GM10847 (cell line): Measurements from ENCODE around the gene SETBP1.

Source experiments
- POLR2A ChIP-seq: IDR thresholded peaks from 2 replicates; pipeline ENCODE4 v1.6.1; 2011; ENCODE audit not compliant: insufficient read length; ENCODE audit errors: extremely low read depth

The SETBP1 gene

DNA sequence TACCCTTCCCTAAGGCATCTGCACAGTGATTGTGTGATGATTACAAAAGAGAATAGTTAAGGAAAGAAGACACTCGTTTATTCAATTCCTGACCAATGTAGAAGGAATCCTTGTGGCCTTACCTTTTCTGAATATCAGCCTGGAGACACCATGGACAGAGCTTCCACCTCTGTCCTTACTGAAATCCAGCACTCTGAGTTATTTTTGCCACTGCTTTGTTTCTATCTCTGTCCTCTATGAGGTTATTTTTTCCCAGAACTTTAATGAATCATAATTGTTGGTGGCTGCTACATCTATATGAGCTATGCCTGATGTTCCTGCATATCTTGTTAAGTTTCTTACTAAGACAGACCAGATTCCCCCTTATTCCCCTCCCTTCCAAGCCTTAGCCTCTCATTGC lies 275.1 kb downstream of the SETBP1 start:
- no peak for TF ChIP-seq POLR2A

DNA sequence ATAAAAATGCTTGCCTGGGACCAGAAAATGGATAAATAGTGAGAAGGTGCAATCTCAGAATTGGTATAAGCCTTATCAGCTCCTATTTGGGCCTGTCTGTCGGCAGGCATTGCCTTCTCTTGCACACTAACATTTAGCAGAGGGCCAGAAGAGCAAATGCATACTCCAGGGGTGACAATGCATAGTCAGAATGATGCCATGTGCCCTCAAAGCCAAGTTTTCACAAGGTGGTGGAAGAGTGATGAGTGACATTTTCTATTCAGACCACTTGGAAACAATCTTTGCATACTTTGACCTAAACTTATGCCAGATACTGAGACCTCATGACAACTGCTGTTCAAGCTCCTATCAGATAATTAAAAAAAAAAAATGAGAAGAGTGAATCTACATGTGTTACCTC lies 276.3 kb downstream of the SETBP1 start:
- no peak for TF ChIP-seq POLR2A

DNA sequence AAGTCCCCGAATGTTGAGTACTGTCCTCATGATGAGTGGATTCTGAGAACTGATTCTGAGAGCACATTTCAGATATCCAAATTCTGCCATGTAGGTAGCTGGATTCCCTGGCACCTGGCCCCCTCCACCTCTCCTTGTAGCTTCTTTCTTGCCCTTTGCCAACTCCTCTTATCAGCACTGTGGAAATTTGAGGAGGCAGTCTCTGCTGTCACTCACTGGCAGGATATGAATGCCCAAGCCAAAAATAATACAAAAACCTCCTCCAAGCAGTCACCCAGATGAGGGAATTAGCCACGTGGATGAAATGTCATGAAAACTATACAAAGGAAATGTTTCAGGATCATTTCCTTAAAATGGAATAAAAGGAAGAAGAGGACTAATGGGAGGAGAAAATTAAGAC lies 276.8 kb downstream of the SETBP1 start:
- no peak for TF ChIP-seq POLR2A

DNA sequence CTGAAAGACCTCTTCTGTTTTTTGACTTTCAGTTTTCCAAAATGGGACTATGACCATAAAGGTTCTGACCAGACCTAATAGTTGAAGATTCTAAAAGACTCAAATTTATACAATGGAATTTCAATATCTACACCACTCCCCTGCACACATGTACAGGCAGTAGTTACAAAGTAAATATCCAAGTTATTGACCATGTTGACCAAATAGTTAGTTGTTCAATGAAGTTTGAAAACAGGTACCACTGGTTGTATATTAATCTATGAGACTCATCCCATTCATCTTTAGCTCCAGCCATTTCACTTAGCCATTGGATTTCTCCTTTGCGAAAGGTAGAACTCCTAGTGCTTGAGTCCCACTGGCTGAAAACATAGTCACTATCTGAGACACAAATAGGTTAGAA lies 277.4 kb downstream of the SETBP1 start:
- no peak for TF ChIP-seq POLR2A

DNA sequence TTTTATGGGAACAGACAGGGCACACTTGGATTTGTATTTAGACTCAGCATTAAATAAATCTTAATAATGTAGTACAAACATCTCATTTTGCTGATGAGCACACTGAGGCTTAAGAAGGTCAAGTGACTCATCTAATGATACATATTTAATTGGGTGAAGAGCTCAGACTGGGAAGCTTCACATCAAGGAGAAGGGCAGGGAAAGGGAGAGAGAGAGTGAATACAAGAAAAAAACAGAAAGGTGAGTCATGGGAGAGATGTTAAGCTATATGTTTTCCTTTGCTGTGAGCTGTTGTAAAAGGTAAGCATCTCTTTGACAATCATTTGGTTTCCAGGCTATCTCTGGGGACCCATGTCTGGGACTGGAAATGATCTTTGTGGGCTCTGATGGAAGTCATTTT lies 277.8 kb downstream of the SETBP1 start:
- no peak for TF ChIP-seq POLR2A

DNA sequence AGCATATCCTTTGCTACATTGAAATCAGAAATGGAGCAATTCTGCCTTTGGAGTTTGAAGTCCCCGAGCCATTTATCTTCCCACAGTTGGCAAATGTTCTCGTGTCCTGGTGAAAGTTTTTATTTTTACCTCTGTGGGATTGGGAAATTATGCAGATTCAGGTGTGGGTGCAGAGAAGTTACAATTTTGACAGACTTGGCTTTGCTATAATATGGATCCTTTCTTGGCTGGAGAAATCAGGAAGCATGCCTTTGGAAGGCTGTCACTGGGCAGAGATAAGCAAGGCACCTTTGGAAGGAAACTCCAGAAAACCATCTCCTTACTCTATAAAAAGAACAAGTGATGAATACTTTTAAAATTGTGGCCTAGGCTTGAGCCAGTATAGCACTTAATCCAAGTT lies 278.3 kb downstream of the SETBP1 start:
- no peak for TF ChIP-seq POLR2A

DNA sequence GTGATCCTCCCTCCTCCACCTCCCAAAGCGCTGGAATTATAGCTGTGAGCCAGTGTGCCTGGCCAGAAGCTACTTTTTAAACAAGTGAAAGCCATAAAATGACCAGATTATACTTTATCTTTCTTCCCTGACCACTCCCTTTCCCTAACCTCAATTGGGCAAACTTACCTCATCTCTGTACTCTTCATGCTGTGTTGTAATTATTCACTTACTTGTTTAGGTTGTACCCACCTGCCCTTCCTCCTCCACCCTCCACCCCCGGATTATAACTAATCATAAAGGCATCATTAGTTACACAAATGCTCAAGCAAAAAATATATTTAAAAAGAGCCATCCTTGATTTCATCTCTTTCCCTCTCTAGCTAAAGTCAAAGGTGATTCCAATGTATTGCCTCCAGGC lies 279.9 kb downstream of the SETBP1 start:
- no peak for TF ChIP-seq POLR2A

DNA sequence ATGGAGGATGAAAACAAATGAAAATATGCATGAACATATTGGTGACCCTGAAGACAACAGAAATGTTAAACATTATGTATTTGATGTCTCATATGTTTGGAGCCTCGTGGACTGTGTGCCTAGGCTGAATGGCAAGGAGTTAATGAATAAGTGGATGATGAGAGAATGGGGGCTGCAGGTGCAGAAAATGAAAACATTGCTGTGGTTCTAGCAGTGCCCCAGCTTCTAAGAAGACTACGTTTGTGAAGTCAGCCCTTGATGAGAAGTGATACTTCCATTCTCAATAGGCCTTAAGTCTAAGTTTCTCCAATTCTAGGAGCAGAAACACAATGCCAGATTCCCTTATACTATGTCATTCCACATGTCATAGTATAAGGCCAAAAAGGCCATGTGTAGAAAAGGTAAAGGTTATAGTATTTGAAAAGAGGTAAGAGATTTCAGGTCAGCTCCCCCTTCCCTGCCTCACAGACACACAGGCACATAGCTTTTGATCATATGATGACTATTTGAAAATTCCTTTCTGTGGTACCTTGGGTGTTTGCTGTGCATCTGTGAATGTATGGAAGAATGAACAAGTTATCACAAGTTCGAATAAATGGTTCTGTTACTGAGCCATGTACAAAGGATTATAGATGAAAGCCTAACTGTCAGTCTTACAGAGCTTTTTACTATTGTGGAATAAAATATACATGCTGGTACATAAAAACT lies 280.8 kb downstream of the SETBP1 start:
- no peak for TF ChIP-seq POLR2A

DNA sequence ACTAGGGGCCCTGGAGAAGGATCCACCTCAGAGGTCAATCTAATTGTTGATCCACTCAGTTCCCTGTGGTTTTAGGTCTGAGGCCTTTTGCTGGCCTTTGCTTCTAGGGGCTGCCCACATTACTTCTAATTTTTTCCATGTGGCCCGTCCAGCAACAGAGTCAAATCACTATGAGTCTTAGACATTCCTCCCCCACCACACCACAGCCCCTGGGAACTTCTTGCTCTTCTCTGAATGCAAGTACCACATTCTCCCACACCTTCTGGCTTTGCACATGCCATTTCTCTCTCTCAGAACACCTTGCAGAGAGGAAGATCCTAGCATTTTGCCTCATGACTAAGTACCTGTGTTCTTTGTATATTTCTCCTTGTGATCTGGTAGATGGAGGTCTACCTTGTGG lies 286.9 kb downstream of the SETBP1 start:
- TF ChIP-seq POLR2A, result no peak

DNA sequence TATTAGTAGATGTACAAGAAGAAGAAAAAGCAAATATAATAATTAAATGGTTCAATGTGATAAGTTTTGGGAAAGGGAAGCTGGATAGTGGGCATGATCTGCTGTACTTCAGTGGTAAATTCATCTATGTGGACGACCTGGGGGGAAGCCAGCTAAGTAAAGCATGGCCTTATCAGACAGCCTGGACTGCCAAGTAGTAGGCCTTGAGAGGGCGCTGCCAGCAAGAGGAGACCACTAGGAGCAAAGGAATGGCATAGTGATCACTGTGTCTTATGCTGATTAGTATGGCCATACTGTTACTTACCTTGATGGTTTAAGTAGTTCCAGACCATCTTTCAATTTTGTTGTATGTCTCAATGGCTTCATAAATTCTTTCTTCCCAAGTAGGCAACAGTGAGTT lies 287.6 kb downstream of the SETBP1 start:
- TF ChIP-seq POLR2A, result no peak

DNA sequence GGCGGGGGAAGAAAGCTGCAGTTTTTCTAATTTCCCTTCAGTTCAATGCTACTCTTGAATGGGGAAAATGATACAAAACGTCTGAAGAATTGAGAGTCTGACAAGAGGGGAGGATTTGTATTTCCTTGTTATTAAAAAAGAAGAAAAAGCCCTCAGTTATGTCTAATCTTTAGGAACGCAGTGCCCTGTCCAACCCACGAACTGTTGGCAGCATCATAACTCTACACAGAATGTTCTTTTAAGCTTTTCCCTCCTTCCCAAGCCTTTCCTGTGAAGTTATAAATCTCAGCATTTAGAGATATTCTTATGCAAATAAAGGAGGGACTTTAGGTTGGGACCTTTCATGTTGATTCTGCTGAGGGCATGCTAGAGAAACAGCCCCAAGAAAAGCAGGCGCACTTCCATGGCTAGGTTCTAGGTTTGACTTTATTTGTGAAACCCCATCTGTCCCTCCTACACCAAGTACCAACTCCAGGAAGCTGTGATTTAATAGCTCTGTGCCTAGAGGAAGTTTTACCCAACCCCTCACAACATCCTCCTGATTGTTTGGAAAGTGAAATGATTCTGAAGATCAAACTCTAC lies 288.6 kb downstream of the SETBP1 start:
- TF ChIP-seq POLR2A, result no peak

DNA sequence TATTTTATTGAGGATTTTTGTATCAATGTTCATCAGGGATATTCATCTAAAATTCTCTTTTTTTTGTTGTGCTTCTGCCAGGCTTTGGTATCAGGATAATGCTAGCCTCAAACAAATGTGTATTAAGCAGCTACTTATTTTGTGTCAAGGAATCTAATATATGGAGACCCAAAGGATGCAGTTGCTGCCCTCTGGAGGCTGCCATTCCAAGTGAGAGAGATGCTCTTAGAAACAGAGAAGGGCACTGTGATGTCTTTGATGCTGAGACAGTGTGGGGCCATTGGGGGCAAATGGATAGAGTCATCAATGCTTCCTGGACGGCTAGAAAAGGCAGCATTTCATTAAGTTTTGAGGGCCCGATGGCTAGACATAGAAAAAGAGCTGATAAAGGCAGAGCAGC lies 292.6 kb downstream of the SETBP1 start:
- no peak for TF ChIP-seq POLR2A

DNA sequence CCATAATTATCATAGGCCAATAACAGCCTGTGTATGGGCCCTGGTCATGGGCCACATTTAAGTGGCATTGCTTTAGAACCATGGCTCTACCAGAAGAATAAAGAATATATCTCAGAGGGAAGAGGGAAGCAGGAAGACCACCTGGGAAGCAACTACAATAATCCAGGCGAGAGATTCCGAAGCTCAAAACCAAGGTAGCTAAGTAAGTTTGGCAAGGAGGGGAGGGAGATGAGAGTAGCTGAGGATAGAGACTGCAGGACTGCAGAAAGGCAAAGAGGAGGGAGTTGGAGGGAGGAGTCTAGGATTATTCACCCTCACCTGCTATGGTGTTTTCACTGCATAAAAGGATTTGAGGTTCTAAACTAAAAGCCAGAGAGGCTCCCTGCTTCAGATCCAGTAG lies 293.5 kb downstream of the SETBP1 start:
- no peak for TF ChIP-seq POLR2A

DNA sequence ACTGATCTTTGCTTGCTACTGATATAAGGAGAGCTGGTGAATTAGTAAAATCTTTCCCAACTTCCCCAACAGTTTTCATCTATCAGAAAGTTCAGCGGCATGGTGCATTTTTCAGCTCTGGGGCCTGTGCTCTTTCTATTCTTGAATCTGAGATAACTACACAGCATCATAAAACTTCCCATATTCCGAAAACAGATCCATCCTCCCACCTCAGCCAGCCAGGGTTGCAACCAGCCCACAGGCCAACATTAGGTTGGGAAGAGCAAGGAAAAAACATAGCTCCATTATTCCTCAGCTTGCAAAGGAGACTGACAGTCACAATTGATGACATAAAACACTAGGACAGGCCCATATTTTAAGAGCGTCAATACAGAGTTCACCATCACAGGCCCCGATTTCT lies 297.2 kb downstream of the SETBP1 start:
- no peak for TF ChIP-seq POLR2A

DNA sequence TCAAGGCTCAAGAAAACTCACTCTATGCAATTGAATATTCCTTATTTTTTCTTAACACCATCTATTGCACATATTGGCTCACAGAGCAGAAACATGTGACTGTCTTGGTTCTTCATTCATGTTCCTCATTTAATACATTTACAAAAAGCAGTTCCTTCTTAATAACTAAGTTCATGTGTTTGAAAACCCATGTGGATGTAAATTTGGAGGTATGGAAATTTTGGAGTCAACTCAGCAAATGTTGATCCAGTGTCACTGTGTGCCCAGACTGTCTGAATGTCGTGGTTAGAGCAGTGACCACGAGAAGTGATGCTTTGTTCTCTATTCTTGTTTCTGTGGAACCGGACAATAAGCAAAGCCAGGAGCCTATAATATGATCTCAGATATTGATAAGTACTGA lies 299.1 kb downstream of the SETBP1 start:
- TF ChIP-seq POLR2A, result no peak

DNA sequence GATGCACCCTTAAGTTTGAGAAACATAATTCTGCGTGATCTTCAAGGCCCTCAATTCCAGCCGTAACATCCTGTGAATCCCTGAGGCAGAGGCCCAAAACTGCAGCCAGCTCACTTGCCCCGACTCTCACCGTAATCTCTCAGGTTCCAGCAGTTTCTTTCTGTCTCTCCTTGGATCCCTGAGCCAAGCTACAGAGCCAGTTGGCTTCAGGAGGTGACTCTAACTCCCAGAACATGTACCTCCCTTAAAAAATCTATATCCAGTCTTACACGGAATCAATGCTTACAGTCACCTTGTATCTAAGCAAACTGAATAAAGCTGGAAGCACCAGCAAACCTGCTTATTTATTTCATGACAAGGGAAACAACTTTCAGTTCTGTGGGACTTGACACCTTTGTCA lies 300.4 kb downstream of the SETBP1 start:
- TF ChIP-seq POLR2A, result no peak

DNA sequence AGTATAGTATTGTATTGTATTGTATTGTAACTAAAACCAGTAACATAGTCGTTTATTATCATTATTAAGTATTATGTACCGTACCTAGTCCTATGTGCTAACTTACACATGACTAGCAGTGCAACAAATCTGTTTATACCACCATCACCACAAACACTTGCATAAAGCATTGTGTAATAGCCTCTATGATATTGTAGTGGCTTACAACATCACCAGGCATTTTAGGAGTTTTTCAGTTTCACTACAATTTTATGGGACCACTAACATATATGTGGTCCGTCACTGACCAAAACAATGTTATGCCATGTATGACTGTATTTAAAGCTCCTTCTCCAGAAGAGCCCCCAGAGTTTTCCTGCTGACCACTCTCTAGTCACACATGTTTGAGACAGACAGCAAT lies 306.2 kb downstream of the SETBP1 start:
- TF ChIP-seq POLR2A, result no peak

DNA sequence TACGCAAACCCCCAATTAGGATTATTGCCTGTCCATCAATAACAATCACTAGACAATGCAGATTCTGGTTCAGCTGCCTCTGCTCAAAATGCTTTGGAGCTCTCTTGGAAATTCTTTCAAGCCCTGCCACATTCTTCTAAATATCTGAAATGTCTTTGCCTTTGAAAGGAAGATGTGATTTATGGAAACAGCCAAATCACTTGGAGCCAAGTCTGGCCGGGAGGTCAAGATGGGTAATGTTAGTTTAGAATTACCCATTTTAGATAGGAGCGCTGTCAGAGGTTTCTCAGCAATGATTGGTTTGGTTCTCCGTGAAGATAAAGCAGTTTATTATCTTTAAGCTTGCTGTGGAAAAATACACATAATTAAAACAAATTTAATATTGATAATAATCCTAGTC lies 306.7 kb downstream of the SETBP1 start:
- TF ChIP-seq POLR2A, result no peak
